ACC112 (cell line): Measurements from ENCODE around the gene NRG3.

Experiments
- H2AFZ ChIP-seq: fragments of 200-600 bp; sonication (generic); one replicate; pipeline ENCODE4 v1.6.0; 2017; ENCODE audit warnings: antibody characterized with exemption, low read length; ENCODE audit not compliant: unreplicated experiment
- H3K27ac ChIP-seq: fragments of 200-600 bp; sonication (generic); 2 replicates; pipeline ENCODE4 v1.5.1; 2014; ENCODE audit warnings: low read depth, mild to moderate bottlenecking, antibody characterized with exemption, low read length, moderate library complexity
- H3K27me3 ChIP-seq: fragments of 200-600 bp; sonication (generic); 2 replicates; pipeline ENCODE4 v1.6.1; 2014; ENCODE audit warnings: mild to moderate bottlenecking, antibody characterized with exemption, low read length, moderate library complexity, mixed read lengths; ENCODE audit not compliant: insufficient read depth
- H3K36me3 ChIP-seq: fragments of 200-600 bp; sonication (generic); 2 replicates; pipeline ENCODE4 v1.6.1; 2016; ENCODE audit warnings: mild to moderate bottlenecking, antibody characterized with exemption, low read length, moderate library complexity, mixed read lengths; ENCODE audit not compliant: insufficient read depth
- H3K4me1 ChIP-seq: fragments of 200-600 bp; sonication (generic); one replicate; pipeline ENCODE4 v1.6.1; 2016; ENCODE audit warnings: low read length, mixed read lengths; ENCODE audit not compliant: insufficient read depth, unreplicated experiment, control insufficient read depth
- H3K4me3 ChIP-seq: fragments of 200-600 bp; sonication (generic); 2 replicates; pipeline ENCODE4 v1.5.1; 2014; ENCODE audit warnings: mild to moderate bottlenecking, low read depth, low read length
- H3K79me2 ChIP-seq: fragments of 200-600 bp; sonication (generic); one replicate; pipeline ENCODE4 v1.6.0; 2016; ENCODE audit warnings: low read length; ENCODE audit not compliant: control insufficient read depth, unreplicated experiment, insufficient read depth

NRG3 gene

DNA sequence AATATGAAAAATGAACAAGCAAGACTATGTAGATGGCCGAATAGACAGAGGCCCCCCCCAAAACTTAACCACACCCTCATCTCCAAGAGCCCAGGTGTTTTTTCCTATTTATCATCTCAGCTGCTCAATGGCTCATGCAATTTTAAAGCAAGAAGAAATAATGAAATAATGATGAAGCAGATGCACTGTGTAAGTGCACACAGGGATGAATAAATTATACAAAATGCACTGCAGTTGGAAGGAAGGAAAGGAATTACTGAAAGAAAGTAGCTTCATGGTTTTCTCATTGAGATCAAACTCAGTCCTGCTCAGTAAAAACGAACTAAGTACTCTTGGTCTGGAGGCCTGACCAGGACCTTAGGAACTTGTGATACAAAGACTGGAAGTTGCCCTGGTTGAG is 810.1 kb downstream of the NRG3 start:
- Histone ChIP-seq H3K36me3 (no peaks in the 10 kb centered on the region), H3K27ac (no peak overlapping the region), H2AFZ (no peak overlapping the region), H3K4me1 (no peaks in the 10 kb centered on the region), H3K27me3 (no peaks in the 10 kb centered on the region), H3K79me2 (no peaks in the 10 kb centered on the region), H3K4me3 (no peak overlapping the region)

DNA sequence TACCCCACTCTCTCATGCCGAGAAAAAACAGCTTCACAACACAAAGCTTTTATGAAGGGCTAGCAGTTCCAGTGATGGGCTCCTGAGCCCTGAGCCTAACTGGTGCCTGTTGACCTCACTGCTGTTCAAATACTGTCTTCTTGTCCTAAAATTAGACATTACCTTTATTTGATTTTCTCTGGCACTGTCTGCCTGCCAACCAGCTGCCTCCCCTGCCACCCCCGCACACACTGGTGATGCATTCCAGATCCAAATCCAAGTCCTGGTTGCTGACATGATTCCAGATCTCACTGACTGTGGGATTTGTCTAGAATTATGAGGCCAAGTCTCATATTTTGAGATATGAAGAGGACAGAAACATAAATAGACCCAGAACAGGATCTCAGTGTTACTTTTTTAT is 816.2 kb downstream of the NRG3 start:
- H2AFZ ChIP-seq = no peak overlapping the region
- no peaks in the 10 kb centered on the region for H3K4me1 ChIP-seq
- H3K4me3 ChIP-seq = no peak overlapping the region
- no peaks in the 10 kb centered on the region for H3K79me2 ChIP-seq
- no peaks in the 10 kb centered on the region for H3K36me3 ChIP-seq
- H3K27ac ChIP-seq = no peak overlapping the region
- H3K27me3 ChIP-seq = no peaks in the 10 kb centered on the region

DNA sequence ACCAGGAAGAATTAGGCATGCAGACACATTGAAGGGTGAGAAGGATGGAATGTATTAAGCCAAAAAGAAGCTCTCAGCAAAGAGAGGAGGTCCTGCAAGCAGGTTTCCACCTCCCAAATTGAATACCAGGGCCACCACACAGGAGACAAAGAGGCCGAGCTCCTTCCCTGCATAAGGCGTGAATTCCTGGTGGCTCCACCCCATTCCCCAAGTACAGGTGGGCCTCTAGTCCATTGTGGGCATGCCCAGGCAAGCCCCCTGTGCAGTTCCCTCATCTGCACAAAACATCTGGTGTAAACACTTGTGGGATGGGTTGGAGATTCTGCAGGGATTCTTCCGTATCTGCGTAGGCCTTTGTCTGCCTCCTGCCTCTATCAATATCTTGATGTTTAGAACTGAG is 817.5 kb downstream of the NRG3 start:
- no peak overlapping the region for H3K27ac ChIP-seq
- no peaks in the 10 kb centered on the region for H3K4me1 ChIP-seq

DNA sequence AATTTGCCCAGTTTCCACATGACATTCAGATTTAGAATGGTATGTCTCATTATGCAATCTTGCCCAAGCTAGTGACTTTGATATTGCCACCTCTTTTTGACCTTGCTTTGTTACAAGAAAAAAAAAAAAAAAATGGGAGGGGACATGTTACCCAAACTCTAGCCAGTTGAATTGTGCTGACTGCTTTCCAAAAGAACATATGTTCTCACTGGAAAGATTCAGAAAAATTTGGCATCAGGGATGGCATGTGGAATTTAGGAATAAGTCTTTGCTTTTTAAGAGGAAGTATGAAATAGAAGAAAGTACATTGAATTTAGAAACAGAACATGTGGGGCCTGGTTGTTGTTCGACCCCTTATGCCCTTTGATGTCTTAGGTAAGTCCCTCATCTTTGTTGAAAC is 846.8 kb downstream of the NRG3 start:
- no peaks in the 10 kb centered on the region for H3K36me3 ChIP-seq
- H3K4me3 ChIP-seq = no peak overlapping the region
- H3K4me1 ChIP-seq = no peaks in the 10 kb centered on the region
- H3K27ac ChIP-seq = no peak overlapping the region
- no peaks in the 10 kb centered on the region for H3K27me3 ChIP-seq
- H3K79me2 ChIP-seq = no peaks in the 10 kb centered on the region
- no peak overlapping the region for H2AFZ ChIP-seq

More for the DNA sequence above, 817.5 kb downstream of the NRG3 start:
- no peaks in the 10 kb centered on the region for H3K27me3 ChIP-seq
- no peaks in the 10 kb centered on the region for H3K79me2 ChIP-seq
- H3K4me3 ChIP-seq = no peak overlapping the region
- no peak overlapping the region for H2AFZ ChIP-seq
- H3K36me3 ChIP-seq = no peaks in the 10 kb centered on the region

DNA sequence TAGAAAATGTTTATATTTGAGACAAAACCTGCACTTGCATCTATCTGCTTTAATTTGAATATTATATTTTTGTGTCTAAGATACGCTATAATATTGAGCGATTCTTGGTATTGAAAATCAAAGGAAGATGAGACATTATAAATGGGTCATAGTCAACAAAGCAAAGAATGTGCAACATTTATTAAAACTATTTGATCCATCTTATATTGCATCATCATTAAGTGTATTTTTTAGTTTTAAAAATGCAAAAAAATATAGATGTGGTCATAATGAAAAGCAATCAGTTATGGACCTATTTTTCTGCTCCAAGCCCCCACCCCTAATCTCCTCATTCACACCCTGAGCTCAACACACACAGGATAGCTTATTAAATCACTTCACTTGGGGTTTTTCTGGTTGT is 847.3 kb downstream of the NRG3 start:
- H3K27me3 ChIP-seq = no peaks in the 10 kb centered on the region
- no peaks in the 10 kb centered on the region for H3K36me3 ChIP-seq
- no peak overlapping the region for H3K4me3 ChIP-seq
- no peaks in the 10 kb centered on the region for H3K79me2 ChIP-seq
- H3K27ac ChIP-seq = no peak overlapping the region
- no peak overlapping the region for H2AFZ ChIP-seq
- H3K4me1 ChIP-seq = no peaks in the 10 kb centered on the region

DNA sequence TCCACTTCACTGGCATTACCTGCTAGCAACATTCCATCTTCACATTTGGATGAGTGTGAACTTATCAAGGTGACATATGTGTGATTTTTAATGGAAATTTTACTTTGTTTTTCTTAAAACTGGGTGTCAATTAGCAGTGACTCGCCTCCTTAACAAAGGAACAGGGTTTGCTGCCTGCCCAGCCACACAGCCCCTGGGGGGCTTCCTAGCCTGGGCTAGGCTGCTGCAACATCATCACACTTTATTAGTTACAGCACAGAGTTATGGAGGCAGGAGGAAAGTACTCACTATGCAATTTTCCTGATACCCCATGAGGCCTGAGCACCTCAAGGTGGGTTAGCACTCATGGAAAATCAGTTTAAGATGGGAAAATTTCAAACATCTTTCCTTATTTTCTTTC is 861.3 kb downstream of the NRG3 start:
- Histone ChIP-seq H3K79me2 (no peaks in the 10 kb centered on the region), H3K36me3 (no peaks in the 10 kb centered on the region), H2AFZ (no peak overlapping the region), H3K4me1 (no peaks in the 10 kb centered on the region), H3K27me3 (no peaks in the 10 kb centered on the region), H3K27ac (no peak overlapping the region), H3K4me3 (no peak overlapping the region)

DNA sequence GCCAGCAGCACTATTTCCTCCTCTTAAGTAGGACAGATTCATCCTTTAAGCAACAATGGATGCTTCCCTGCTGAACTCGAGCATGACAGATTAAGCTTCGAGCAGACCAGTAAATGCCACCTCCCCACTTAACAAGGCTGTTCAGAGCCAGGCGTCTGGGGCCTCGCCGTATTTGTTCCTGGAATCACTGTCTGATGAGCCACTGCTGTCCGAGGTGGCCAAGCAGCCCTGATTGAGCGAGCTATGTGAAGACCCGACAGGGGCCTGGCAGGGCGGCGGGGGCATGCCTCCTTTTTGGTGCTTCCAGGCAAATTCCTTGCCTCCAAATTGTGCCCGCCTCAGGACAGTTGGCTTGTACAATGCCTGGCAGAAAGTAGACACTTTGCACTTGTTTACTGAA is 862.6 kb downstream of the NRG3 start:
- H3K79me2 ChIP-seq = no peaks in the 10 kb centered on the region

DNA sequence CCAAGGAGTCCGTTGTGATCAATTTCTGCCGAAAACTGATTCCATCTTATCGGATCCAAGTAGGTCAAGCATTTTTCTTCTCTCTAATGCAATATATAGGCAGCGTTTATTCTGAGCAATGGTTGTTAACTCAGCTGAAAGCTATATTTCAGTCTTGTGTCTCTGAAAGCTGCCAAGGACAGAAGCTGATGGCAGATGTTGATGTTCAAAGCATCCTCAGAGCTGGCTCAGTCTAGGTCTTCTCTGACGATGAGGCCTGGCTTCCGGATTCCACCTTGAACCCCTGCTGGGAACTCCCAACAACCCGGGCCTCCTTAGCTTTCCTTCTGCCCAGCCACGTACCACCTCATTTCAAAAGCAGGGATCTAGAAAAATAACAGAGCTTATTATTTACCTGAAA is 863.6 kb downstream of the NRG3 start:
- H3K27me3 ChIP-seq = no peaks in the 10 kb centered on the region
- no peak overlapping the region for H3K27ac ChIP-seq
- H3K4me1 ChIP-seq = no peaks in the 10 kb centered on the region
- H3K79me2 ChIP-seq = no peaks in the 10 kb centered on the region
- no peak overlapping the region for H2AFZ ChIP-seq
- no peak overlapping the region for H3K4me3 ChIP-seq
- no peaks in the 10 kb centered on the region for H3K36me3 ChIP-seq

More for the DNA sequence above, 862.6 kb downstream of the NRG3 start:
- Histone ChIP-seq H3K36me3 (no peaks in the 10 kb centered on the region), H3K27me3 (no peaks in the 10 kb centered on the region), H3K4me3 (no peak overlapping the region), H3K4me1 (no peaks in the 10 kb centered on the region), H3K27ac (no peak overlapping the region), H2AFZ (no peak overlapping the region)

DNA sequence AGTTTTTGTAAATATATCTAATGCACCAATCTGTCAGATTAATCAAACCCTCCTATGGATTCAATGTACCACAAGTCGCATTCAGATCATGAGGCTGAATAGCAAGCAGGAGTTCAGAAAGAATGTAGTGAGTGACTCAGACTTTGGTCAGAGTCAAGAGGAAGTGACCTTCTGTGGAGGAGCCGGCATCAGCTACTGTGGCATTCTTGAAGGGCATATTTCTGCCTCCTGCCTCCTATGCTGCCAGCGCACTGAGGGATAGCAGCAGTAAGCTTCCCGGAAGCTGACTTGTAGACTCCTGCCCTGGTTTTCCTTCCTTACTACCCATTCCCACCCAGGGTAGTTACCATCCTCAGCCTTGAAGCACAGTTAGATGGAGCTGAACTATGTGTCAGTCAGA is 867.5 kb downstream of the NRG3 start:
- no peaks in the 10 kb centered on the region for H3K36me3 ChIP-seq
- no peaks in the 10 kb centered on the region for H3K4me1 ChIP-seq
- H2AFZ ChIP-seq = no peak overlapping the region
- H3K27ac ChIP-seq = no peak overlapping the region
- H3K79me2 ChIP-seq = no peaks in the 10 kb centered on the region
- H3K27me3 ChIP-seq = no peaks in the 10 kb centered on the region
- H3K4me3 ChIP-seq = no peak overlapping the region

DNA sequence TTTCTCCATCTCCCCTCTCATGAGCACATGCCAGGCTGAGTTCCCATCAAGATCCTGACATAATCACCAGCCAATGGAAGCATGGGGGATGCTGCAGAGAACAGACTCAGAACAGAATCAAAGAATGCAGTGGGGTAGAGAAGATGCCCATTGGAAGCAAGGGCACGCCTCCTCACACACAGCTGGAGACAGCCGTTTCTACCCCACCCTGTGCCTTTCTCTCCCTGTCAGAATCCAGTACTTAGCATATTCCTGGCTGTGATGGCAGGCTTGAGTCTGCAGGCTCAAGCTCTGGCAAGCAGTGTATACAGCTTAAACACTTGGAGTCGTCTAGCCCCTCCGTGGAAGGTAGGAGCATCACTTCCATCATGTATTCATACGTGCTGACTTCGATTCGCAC is 867.9 kb downstream of the NRG3 start:
- no peaks in the 10 kb centered on the region for H3K4me1 ChIP-seq
- no peak overlapping the region for H3K27ac ChIP-seq
- H3K27me3 ChIP-seq = no peaks in the 10 kb centered on the region
- H2AFZ ChIP-seq = no peak overlapping the region
- no peaks in the 10 kb centered on the region for H3K79me2 ChIP-seq
- H3K36me3 ChIP-seq = no peaks in the 10 kb centered on the region
- no peak overlapping the region for H3K4me3 ChIP-seq

DNA sequence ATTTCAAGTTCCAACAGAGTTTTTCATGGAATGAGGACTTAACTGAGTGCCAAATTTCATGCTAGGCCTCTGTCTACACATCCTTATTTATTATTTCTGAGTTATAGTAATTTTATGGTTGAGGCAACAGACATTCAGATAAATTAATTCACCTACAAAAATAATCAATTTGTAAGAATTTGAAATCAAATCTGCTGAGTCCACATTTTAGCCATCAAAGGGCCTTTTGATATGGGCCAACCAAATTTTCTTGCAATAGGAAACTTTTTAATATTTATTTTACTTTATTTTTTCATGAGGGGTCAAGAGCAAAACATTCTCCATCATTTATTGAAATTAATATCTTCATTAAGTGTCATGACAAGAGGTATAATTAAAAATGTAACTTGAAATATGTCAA is 875.5 kb downstream of the NRG3 start:
- Histone ChIP-seq H2AFZ (no peak overlapping the region), H3K27me3 (no peaks in the 10 kb centered on the region), H3K79me2 (no peaks in the 10 kb centered on the region), H3K27ac (no peak overlapping the region), H3K4me1 (no peaks in the 10 kb centered on the region), H3K36me3 (no peaks in the 10 kb centered on the region), H3K4me3 (no peak overlapping the region)

DNA sequence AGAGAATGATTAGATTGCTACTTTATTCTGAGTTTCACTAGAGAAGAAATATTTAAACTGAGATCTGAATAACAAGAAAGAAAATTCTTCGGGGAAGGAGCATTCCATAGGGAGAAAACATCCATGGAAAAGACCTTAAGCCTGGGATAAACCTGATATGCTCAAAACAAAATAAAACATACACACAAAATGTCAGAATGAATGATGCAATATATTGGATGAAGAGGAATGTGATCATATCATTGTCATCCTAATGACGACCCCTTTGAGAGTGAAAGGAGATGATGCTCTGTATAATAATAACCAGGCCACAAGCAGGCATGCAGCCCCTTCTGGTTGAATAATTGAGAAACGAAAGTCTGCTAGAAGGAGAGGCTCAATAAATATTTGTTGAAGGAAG is 882.4 kb downstream of the NRG3 start:
- H3K4me1 ChIP-seq = no peaks in the 10 kb centered on the region
- H3K79me2 ChIP-seq = no peaks in the 10 kb centered on the region
- H2AFZ ChIP-seq = no peak overlapping the region
- H3K27me3 ChIP-seq = no peaks in the 10 kb centered on the region
- H3K27ac ChIP-seq = no peak overlapping the region
- no peak overlapping the region for H3K4me3 ChIP-seq
- H3K36me3 ChIP-seq = no peaks in the 10 kb centered on the region
